Lung microvascular endothelial cell (primary cell): ENCODE results near the gene TPPP3. TPM values are rescaled to one million over a fixed set of nuclear protein-coding genes. Genes with fewer than 3 reads are reported as not detected.

ENCODE experiments used
- DNase-seq, 2 donors: peaks; one replicate each; pipeline versions ENCODE4 v3.0.0 to v3.0.0-alpha.2; 2010; ENCODE audit warnings: low read depth in 2 of 2
- total RNA-seq: library from RNA; depleted of rRNA; stranded (reverse); fragments of >200 nt; gene quantifications from 2 replicates; pipeline ENCODE4 v1.2.1, GENCODE V29; 2014

The TPPP3 gene
- total RNA-seq: 0.22 TPM in 1 of 2 replicates, not detected in the other

GRCh38 chr16:67393111-67393787 lies at the start of gene TPPP3:
Gene TPPP3, minus strand, starts transcription at chr16:67393498. Its CDS starts 2,387 bp downstream, at chr16:67391111.
- peak; percentile 84 to 89 for DNase-seq

DNA sequence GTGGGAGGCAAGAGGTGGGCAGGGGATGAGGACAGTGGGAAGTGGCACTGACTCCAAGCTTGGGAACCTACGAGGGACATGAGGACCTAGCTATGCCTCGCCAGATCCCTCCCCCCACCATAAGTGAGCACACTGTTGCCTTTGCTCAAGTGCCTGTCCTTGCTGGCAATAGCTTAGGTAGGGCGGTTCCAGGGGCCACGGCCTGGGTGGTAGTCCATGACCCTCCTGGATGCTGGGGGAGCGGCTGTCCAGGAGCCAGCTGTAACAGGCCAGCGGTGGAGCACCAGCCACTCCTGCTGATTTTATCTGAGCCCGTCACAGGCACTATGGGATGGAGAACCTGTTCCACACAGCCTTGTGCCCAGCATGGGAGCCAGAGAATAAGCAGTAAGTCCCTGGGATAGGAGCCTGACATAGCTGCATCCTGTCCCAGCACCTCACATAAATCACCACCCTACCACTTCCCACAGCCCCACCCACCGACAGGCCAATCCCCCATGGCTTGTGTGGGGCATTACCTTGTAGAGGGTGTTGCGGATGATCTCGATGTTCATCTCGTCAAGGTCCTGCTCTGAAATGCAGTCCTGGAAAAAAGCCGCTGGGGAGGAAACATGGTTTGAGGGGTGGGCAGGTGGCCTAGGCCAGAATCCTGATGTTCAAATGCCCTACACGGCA lies 49.4 kb upstream of the TPPP3 start:
- DNase-seq: no peak

DNA sequence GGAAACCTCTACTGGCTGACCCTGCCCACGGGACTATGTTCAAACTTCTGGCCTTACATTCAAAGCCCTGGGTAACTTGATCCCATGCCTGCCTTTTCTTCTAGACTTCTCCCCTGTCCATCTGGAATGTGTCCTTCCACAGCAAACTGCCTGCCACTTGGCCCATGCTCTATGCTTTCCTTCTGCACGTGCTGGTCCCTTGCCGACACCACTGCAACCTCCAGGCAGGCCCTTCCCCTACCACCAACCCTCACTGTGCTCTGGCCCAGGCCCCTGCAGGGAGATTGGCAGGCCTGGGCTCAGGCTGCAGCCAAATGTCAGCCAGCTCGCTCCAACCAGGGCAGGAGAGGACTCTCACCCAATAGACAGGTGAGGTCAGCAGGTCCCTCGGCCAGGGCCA lies 48.6 kb upstream of the TPPP3 start:
- DNase-seq: no peak

DNA sequence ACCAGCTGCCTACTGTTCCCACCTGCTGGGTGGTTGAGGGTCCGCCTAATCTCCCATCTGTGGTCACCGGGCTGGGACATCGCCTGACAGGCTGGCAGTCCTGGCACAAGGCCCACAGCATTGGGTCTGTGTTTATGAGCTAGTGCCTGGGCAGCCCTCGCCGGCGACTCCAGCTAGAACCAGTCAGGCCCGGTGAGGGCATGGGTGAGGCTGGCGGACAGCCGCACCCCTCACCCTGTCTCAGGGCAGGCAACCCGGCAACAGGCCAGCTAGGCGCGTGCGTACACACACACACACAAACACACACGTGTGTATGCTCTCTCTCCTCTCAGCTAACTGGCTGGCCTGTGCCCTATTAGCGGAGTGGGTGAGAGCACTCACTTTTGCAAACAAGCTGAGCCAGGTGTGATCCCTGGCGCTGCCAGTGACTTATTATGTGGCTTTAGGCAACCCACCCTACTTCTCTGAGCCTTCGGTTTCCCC lies 48.0 kb upstream of the TPPP3 start:
- no peak for DNase-seq

GRCh38 chr16:67438824-67439393 lies 45.6 kb upstream of the TPPP3 start:
- no peak for DNase-seq

GRCh38 chr16:67438098-67438791 lies 44.9 kb upstream of the TPPP3 start:
- no peak for DNase-seq

GRCh38 chr16:67437513-67437912 lies 44.2 kb upstream of the TPPP3 start:
- no peak for DNase-seq

GRCh38 chr16:67436640-67437193 lies 43.4 kb upstream of the TPPP3 start:
- DNase-seq: no peak

DNA sequence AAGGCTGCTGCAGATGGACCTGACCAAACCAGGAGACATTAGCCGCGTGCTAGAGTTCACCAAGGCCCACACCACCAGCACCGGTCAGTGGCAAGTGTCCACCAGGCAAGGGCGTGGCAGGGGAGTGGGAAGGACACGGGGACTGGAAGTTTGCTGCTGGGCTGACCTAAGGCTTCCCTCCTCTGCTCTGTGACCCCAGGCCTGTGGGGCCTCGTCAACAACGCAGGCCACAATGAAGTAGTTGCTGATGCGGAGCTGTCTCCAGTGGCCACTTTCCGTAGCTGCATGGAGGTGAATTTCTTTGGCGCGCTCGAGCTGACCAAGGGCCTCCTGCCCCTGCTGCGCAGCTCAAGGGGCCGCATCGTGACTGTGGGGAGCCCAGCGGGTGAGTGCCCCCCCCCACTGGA lies 42.5 kb upstream of the TPPP3 start:
- DNase-seq: no peak

- no peak for DNase-seq
Measured at GRCh38 chr16:67433131-67433719, 39.9 kb upstream of the TPPP3 start.

- DNase-seq: no peak
Measured at GRCh38 chr16:67432506-67432890, 39.2 kb upstream of the TPPP3 start.

DNA sequence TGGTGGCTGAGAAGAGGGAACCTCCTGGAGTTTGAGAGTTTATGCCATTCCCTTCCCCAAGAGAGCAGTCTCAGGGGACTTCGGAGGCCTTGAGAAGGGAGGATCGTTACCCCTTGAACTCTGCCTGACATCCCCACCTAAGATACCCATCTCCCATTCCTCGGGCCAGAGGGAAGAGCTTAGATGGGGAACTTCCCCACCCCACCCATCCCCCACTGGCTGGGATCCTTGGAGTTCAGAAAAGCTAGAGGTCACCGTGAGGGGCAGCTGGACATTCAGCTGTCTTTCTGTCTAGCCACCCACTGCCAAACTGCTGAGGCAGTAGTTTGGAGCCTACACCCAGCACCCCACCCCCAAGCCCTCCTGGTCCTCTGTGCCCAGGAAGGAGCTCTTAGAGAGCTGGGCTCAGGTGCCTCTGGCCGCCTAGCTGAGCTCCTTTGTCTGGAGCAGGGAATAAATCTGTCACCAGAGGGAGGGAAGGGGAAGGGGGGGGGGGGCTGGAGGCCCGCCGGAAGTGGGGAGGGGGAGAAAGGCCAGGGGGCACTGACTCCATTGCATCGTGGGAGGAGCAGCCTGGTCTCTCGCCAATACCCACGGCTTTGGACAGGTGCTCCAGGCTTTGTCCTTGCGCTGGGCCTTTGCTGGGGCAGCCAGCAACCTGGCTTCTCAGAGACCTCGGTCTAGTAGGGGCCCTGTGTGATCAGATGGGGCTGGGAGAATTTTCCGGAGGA lies 38.6 kb upstream of the TPPP3 start:
- DNase-seq: no peak

DNA sequence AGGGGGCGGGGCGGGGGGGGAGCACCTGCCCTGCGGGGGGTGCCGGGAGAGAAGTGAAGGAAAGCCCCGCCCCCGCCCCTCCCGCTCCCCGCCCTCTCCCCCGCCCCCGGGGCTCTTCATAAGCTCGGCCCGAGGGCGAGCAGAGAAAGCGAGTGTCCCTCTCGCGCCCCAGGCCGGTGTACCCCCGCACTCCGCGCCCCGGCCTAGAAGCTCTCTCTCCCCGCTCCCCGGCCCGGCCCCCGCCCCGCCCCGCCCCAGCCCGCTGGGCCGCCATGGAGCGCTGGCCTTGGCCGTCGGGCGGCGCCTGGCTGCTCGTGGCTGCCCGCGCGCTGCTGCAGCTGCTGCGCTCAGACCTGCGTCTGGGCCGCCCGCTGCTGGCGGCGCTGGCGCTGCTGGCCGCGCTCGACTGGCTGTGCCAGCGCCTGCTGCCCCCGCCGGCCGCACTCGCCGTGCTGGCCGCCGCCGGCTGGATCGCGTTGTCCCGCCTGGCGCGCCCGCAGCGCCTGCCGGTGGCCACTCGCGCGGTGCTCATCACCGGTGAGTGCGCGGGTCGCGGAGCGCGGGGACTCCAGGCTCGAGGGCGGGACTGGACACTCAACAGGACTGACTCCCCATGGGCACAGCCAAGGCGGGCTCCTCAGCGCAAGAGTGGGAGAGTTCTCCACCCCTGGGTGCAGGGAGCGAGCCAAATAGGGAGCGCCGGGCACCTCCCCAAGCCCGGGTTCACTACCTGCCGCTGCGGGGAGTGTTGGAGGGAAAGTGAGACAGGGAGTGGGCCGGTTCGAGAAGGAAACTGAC lies 37.9 kb upstream of the TPPP3 start, which contains the start of gene HSD11B2:
Gene HSD11B2, plus strand, starts transcription at position 145 of the 798 bp plus-strand sequence. Its CDS starts 128 bp downstream, at position 273.
- DNase-seq: peak; percentile 62 to 71

- DNase-seq: peak in 1 of 2 donors; percentile 14
Measured at GRCh38 chr16:67430504-67430976, 37.2 kb upstream of the TPPP3 start.

- DNase-seq: no peak
Measured at GRCh38 chr16:67429799-67430503, 36.7 kb upstream of the TPPP3 start.

- DNase-seq: no peak
Measured at GRCh38 chr16:67429053-67429798, 35.9 kb upstream of the TPPP3 start.

GRCh38 chr16:67428146-67428731 lies 34.9 kb upstream of the TPPP3 start:
- DNase-seq: peak; percentile 65 to 80

DNA sequence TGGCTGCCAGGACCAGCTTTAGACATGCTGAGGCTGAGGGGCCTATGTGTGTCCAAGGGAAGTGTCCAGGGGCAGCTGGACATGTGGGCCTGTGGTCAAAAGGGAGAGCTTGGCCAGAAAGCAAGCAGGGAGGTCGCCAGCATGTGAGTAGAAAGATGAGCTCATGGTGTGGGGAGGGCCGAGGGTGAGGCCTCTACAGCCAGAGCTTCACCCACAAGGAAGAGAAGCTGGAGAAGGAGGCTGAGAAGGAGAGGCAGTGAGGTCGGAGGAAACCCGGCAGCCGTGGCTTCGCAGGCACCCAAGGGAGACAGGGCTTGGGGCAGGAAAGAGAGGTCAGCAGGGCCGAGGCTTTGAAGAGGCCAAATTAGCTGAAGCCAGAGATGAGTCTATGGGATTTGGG lies 33.7 kb upstream of the TPPP3 start:
- no peak for DNase-seq
